Sigmoid colon (tissue), 7 donors: Measurements from ENCODE around the gene ADAMTS10. TPM values are rescaled to one million over a fixed set of nuclear protein-coding genes. Genes with fewer than 3 reads are reported as not detected.

Experiments used
- DNase-seq: peaks from one replicate; pipeline ENCODE4 v3.0.0-alpha.2; 2019
- H3K27ac ChIP-seq, 4 donors: fragments of 200-600 bp; sonication (generic); one replicate each; pipeline ENCODE4 v1.5.1; 2016 to 2019; ENCODE audit warnings: mild to moderate bottlenecking in 1 of 4
- H3K27me3 ChIP-seq, 3 donors: fragments of 200-600 bp; sonication (generic); one replicate each; pipeline ENCODE4 v1.5.1; 2019; ENCODE audit warnings: mild to moderate bottlenecking in 1 of 3
- H3K36me3 ChIP-seq, 4 donors: fragments of 200-600 bp; sonication (generic); one replicate each; pipeline ENCODE4 v1.5.1; 2016 to 2019
- H3K4me1 ChIP-seq, 4 donors: fragments of 200-600 bp; sonication (generic); one replicate each; pipeline ENCODE4 v1.5.1; 2017 to 2019
- H3K4me3 ChIP-seq, 4 donors: fragments of 200-600 bp; sonication (generic); one replicate each; pipeline ENCODE4 v1.5.1; 2017 to 2019; ENCODE audit warnings: mild to moderate bottlenecking in 2 of 4, moderate library complexity in 1 of 4
- H3K9me3 ChIP-seq, 4 donors: fragments of 200-600 bp in 3 of 4; sonication (generic) in 3 of 4; one replicate each; pipeline versions ENCODE4 v1.5.1 to v1.6.1; 2013 to 2019
- CTCF ChIP-seq, 4 experiments: fragments of 450-650 bp in 3 of 4; fragments of 200-600 bp in 1 of 4; IDR thresholded peaks; one replicate each; pipeline ENCODE4 v1.5.1; 2016 to 2019; ENCODE audit warnings: antibody characterized with exemption in 4 of 4, mild to moderate bottlenecking in 3 of 4, moderate library complexity in 2 of 4
- EP300 ChIP-seq, 4 donors: sonication (generic); formaldehyde crosslinking; IDR thresholded peaks; one replicate each; pipeline ENCODE4 v1.6.1; 2017; ENCODE audit warnings: antibody characterized with exemption in 4 of 4
- POLR2A ChIP-seq, 2 donors: fragments of 450-650 bp; IDR thresholded peaks; one replicate each; pipeline ENCODE4 v1.6.1; 2016; ENCODE audit warnings: antibody characterized with exemption in 2 of 2, mild to moderate bottlenecking in 2 of 2, moderate library complexity in 2 of 2
- POLR2AphosphoS5 ChIP-seq, 4 donors: sonication (generic); formaldehyde crosslinking; IDR thresholded peaks; one replicate each; pipeline ENCODE4 v1.6.1; 2017; ENCODE audit warnings: antibody characterized with exemption in 4 of 4
- WGBS, 2 donors: extraction: QIAGEN DNeasy Blood & Tissue Kit; methylation state at CpG; one replicate each; pipeline ENCODE4 v1.1.7; 2013; 5-methylcytosine and 5-hydroxymethylcytosine counted together
- intact Hi-C: fragments of 100-400 bp; cut with DNase I; formaldehyde crosslinking; loops from one replicate; pipeline ENCODE4 v1.15.1; 2023
- polyA plus RNA-seq, 3 donors: library from polyadenylated mRNA; stranded (reverse); fragments of 200-250 nt; gene quantifications; one replicate each; pipeline ENCODE4 v1.2.3, GENCODE V29; 2013
- total RNA-seq, 4 donors: library from RNA; depleted of rRNA; stranded (reverse); fragments of >200 nt; gene quantifications; one replicate each; pipeline ENCODE4 v1.1.0, GENCODE V29; 2016
- donor health status: healthy with polysubstance abuse.
- donor health status: Bipolar disorder and iron deficiency.
- donor health status: healthy.

ADAMTS10 gene
- total and polyA plus RNA-seq, 7 donors, result 1.2 to 90.6 (median 21.1) TPM; not detected in 1

GRCh38 chr19:8536282-8536681 lies 74.2 kb downstream of the ADAMTS10 start:
- no peak overlapping the region for H3K27ac ChIP-seq
- no peaks in the 10 kb centered on the region for H3K4me1 ChIP-seq
- H3K4me3 ChIP-seq, result no peak overlapping the region
- no peak for DNase-seq
- no peaks in the 10 kb centered on the region for H3K9me3 ChIP-seq
- intact Hi-C loops, result no loop called here
- no peak for TF ChIP-seq EP300 (IDR thresholded peaks at IDR 0.05)
- TF ChIP-seq POLR2A (IDR thresholded peaks at IDR 0.05), result no peak
- TF ChIP-seq POLR2AphosphoS5 (IDR thresholded peaks at IDR 0.05), result no peak
- TF ChIP-seq CTCF (IDR thresholded peaks at IDR 0.05), result no peak
- H3K36me3 ChIP-seq, result no peaks in the 10 kb centered on the region
- 89 to 91% methylated on average over 22 of the region's 22 CpGs for WGBS, 2 donors
- H3K27me3 ChIP-seq, result no peaks in the 10 kb centered on the region

DNA sequence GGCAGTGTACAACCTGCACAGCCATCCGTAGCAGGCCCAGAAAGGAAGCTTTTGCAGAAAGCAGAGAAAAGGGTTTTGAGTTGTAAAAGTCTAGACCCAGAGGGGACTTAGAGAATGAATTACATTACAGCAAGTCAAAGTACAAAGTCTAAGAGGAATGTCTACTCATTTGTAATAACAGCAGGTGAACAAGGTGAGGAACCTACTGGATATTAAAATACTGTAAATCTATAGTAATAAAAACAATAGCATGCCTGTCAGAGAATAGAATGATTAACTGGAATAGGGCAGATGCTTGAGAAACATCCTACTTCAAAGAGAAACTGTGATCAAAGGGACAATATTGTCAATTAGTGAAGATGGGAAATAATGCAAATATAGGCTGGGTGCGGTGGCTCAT lies 78.3 kb downstream of the ADAMTS10 start:
- no peaks in the 10 kb centered on the region for H3K27me3 ChIP-seq
- intact Hi-C loops, result no loop called here
- no peak for DNase-seq
- H3K4me1 ChIP-seq, result peaks cover 0 to 5% (median under 1%) of the 10 kb centered on the region in 4 donors
- no peak overlapping the region for H3K4me3 ChIP-seq
- WGBS, 2 donors, result 15 to 70% methylated on average over 2 of the region's 2 CpGs
- no peaks in the 10 kb centered on the region for H3K36me3 ChIP-seq
- TF ChIP-seq POLR2AphosphoS5 (IDR thresholded peaks at IDR 0.05) (no peak), POLR2A (IDR thresholded peaks at IDR 0.05) (no peak), CTCF (IDR thresholded peaks at IDR 0.05) (no peak), EP300 (IDR thresholded peaks at IDR 0.05) (no peak)
- no peaks in the 10 kb centered on the region for H3K9me3 ChIP-seq
- no peak overlapping the region for H3K27ac ChIP-seq

GRCh38 chr19:8531470-8531869 lies 79.0 kb downstream of the ADAMTS10 start:
- Histone ChIP-seq H3K36me3 (no peaks in the 10 kb centered on the region), H3K27ac (no peak overlapping the region), H3K4me1 (peaks cover 0 to 12% (median 8%) of the 10 kb centered on the region in 4 donors), H3K9me3 (no peaks in the 10 kb centered on the region), H3K4me3 (no peak overlapping the region), H3K27me3 (no peaks in the 10 kb centered on the region)
- 84 to 88% methylated on average over 7 of the region's 7 CpGs for WGBS, 2 donors
- intact Hi-C loops, result no loop called here
- TF ChIP-seq CTCF (IDR thresholded peaks at IDR 0.05), result no peak
- TF ChIP-seq EP300 (IDR thresholded peaks at IDR 0.05), result no peak
- no peak for TF ChIP-seq POLR2A (IDR thresholded peaks at IDR 0.05)
- TF ChIP-seq POLR2AphosphoS5 (IDR thresholded peaks at IDR 0.05), result no peak
- no peak for DNase-seq

Other genes starting within 250 kb of the ADAMTS10 start
- gene ANGPTL4, start 246.6 kb downstream of the ADAMTS10 start, total RNA-seq, result 10 to 100 TPM in 3 of 4 donors, 1 to 10 TPM in 1; 7.1 to 31.6 (median 24.0) TPM
- 10 to 100 TPM in 1 of 3 donors, 1 to 10 TPM in 2; 2.3 to 10.3 (median 2.4) TPM for gene ANGPTL4, start 246.6 kb downstream of the ADAMTS10 start, polyA plus RNA-seq
- gene RAB11B, start 220.4 kb downstream of the ADAMTS10 start, total RNA-seq, result 10 to 100 TPM; 17.5 to 42.1 (median 28.7) TPM
- 100 to 1,000 TPM in 1 of 3 donors, 10 to 100 TPM in 2; 67.0 to 103 (median 82.9) TPM for gene RAB11B, start 220.4 kb downstream of the ADAMTS10 start, polyA plus RNA-seq
- gene MARCHF2, start 197.4 kb downstream of the ADAMTS10 start, total RNA-seq, result 100 to 1,000 TPM; 283 to 383 (median 303) TPM
- 10 to 100 TPM; 25.8 to 46.2 (median 42.1) TPM for gene MARCHF2, start 197.4 kb downstream of the ADAMTS10 start, polyA plus RNA-seq
- gene HNRNPM, start 165.7 kb downstream of the ADAMTS10 start, total RNA-seq, result 100 to 1,000 TPM in 1 of 4 donors, 10 to 100 TPM in 3; 62.8 to 100 (median 76.1) TPM
- gene HNRNPM, start 165.7 kb downstream of the ADAMTS10 start, polyA plus RNA-seq, result 100 to 1,000 TPM in 1 of 3 donors, 10 to 100 TPM in 2; 80.5 to 224 (median 83.9) TPM
- 1 to 10 TPM in 1 of 4 donors, under 1 TPM in 2, not detected in 1; 0.16 to 1.1 (median 0.36) TPM for gene PRAM1, start 108.1 kb downstream of the ADAMTS10 start, total RNA-seq
- gene PRAM1, start 108.1 kb downstream of the ADAMTS10 start, polyA plus RNA-seq, result 1 to 10 TPM in 1 of 3 donors, under 1 TPM in 2; 0.60 to 1.5 (median 0.69) TPM
- gene ZNF414, start 96.5 kb downstream of the ADAMTS10 start, total RNA-seq, result 10 to 100 TPM in 2 of 4 donors, 1 to 10 TPM in 2; 3.6 to 18.9 (median 10.9) TPM
- 10 to 100 TPM; 17.1 to 31.0 (median 24.0) TPM for gene ZNF414, start 96.5 kb downstream of the ADAMTS10 start, polyA plus RNA-seq
- gene MYO1F, start 33.3 kb downstream of the ADAMTS10 start, total RNA-seq, result 10 to 100 TPM in 3 of 4 donors, 1 to 10 TPM in 1; 7.4 to 13.2 (median 11.6) TPM
- gene MYO1F, start 33.3 kb downstream of the ADAMTS10 start, polyA plus RNA-seq, result 10 to 100 TPM in 1 of 3 donors, 1 to 10 TPM in 2; 6.6 to 19.4 (median 6.9) TPM
- gene NFILZ, start 19.9 kb upstream of the ADAMTS10 start, total RNA-seq, result not detected
- not detected for gene NFILZ, start 19.9 kb upstream of the ADAMTS10 start, polyA plus RNA-seq
- gene ACTL9, start 88.1 kb upstream of the ADAMTS10 start, total RNA-seq, result not detected
- gene ACTL9, start 88.1 kb upstream of the ADAMTS10 start, polyA plus RNA-seq, result not detected
- not detected for gene OR2Z1, start 110.9 kb upstream of the ADAMTS10 start, total RNA-seq
- not detected for gene OR2Z1, start 110.9 kb upstream of the ADAMTS10 start, polyA plus RNA-seq
- 10 to 100 TPM; 23.2 to 55.1 (median 36.6) TPM for gene ZNF558, start 221.6 kb upstream of the ADAMTS10 start, total RNA-seq
- 10 to 100 TPM in 1 of 3 donors, 1 to 10 TPM in 2; 2.1 to 12.9 (median 2.4) TPM for gene ZNF558, start 221.6 kb upstream of the ADAMTS10 start, polyA plus RNA-seq
- not detected for gene MBD3L1, start 221.7 kb upstream of the ADAMTS10 start, total RNA-seq
- not detected for gene MBD3L1, start 221.7 kb upstream of the ADAMTS10 start, polyA plus RNA-seq